Right cardiac atrium (tissue), 5 donors: ENCODE results near the gene DLST. TPM values are rescaled to one million over a fixed set of nuclear protein-coding genes. Genes with fewer than 3 reads are reported as not detected.
"Not testable (repeated sequence)": the region's sequence is repeated elsewhere in the genome, so short reads cannot be mapped to it uniquely, and the experiment has no call there.

Experiments used
- ATAC-seq, 2 donors: fragments of 200-7000 bp; cut with Tn5 transposase; one replicate each; pipeline versions ENCODE4 v1.8.0 to v1.9.1; 2020; ENCODE audit warnings: moderate library complexity in 2 of 2, mild to moderate bottlenecking in 1 of 2
- DNase-seq, 3 donors: peaks; one replicate each; pipeline ENCODE4 v3.0.0-alpha.2; 2020
- H3K27ac ChIP-seq: one replicate; pipeline ENCODE4 v1.5.1; 2013; ENCODE audit warnings: mild to moderate bottlenecking, low read length, control low read depth, moderate library complexity
- H3K27me3 ChIP-seq: one replicate; pipeline ENCODE4 v1.6.1; 2013; ENCODE audit not compliant: control insufficient read depth, insufficient read depth
- H3K4me1 ChIP-seq: one replicate; pipeline ENCODE4 v1.6.1; 2013; ENCODE audit warnings: low read length; ENCODE audit not compliant: control insufficient read depth, insufficient read depth
- H3K4me3 ChIP-seq: one replicate; pipeline ENCODE4 v1.5.1; 2013; ENCODE audit warnings: low read length, control low read depth
- H3K9me3 ChIP-seq: one replicate; pipeline ENCODE4 v1.6.1; 2013; ENCODE audit warnings: low read length; ENCODE audit not compliant: control insufficient read depth
- WGBS: extraction: QIAGEN DNeasy Blood & Tissue Kit; methylation state at CpG from one replicate; pipeline ENCODE4 v1.1.7; 2013; 5-methylcytosine and 5-hydroxymethylcytosine counted together
- intact Hi-C, 4 donors: fragments of 100-400 bp; cut with DNase I; formaldehyde crosslinking; loops; one replicate each; pipeline versions ENCODE4 v1.11.0 to v1.14.0; 2022 to 2023
- polyA plus RNA-seq: library from polyadenylated mRNA; stranded (reverse); fragments of 200-250 nt; gene quantifications from one replicate; pipeline ENCODE4 v1.2.3, GENCODE V29; 2013
- total RNA-seq, 4 donors: library from RNA; stranded (reverse); fragmentation: NEBNext Ultra II Directional; extraction: Animal tissue kit (Norgen Biotek cat#: 25700); gene quantifications; one replicate each; pipeline ENCODE4 v1.2.1, GENCODE V29; 2021
- donor health status: healthy with polysubstance abuse.
- donor health status: DM: no; HTN: yes; CAD: no.
- donor health status: DM: no; HTN: no; CAD: no.
- donor health status: DM: no; HTN: yes; CAD: no; lungs with severe emphysema.
- donor health status: DM: yes; HTN: yes; CAD: no.

DLST gene
- total and polyA plus RNA-seq, 5 donors, result 87.6 to 148 (median 142) TPM

DNA sequence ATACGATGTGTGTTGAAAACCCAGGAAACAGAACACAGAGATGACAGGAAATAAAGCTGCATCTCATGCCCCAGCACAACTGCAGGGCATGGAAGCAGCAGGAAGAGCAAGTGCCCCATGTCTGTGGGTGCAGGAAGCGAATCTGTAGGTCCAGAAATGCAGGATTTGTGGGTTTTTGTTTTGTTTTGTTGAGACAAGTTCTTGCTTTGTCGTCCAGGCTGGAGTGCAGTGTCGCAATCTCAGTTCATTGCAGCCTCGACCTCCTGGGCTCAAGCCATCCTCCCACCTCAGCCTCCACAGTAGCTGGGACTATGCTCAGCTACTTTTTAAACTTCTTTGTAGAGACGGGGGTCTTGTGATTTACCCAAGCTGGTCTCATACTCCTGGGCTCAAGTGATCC lies 47.5 kb downstream of the DLST start:
- 76% methylated on average over 6 of the region's 6 CpGs for WGBS
- ATAC-seq, result no peak

DNA sequence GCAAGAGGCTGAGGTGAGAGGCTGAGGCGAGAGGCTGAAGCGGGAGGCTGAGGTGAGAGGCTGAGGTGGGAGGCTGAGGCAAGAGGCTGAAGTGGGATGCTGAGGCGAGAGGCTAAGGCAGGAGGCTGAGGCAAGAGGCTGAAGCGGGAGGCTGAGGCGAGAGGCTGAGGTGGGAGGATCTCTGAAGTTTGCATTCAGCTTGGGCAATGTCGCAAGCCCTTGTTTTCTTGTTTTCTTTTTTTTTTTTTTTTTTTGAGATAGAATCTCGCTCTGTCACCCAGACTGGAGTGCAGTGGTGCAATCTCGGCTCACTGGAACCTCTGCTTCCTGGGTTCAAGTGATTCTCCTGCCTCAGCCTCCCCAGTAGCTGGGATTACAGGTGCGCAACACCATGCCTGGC lies 50.0 kb downstream of the DLST start:
- H3K9me3 ChIP-seq, ATAC-seq, DNase-seq, intact Hi-C loops, H3K4me3 ChIP-seq, H3K27me3 ChIP-seq, H3K27ac ChIP-seq: not testable (repeated sequence)
- H3K4me1 ChIP-seq, result peaks cover 13% of the 10 kb centered on the region
- WGBS, result 87% methylated on average over 9 of the region's 9 CpGs

More for the DNA sequence above, 47.5 kb downstream of the DLST start:
- intact Hi-C loops, result no loop called here
- Histone ChIP-seq H3K4me3 (no peak overlapping the region), H3K27ac (no peak overlapping the region), H3K4me1 (peaks cover 4% of the 10 kb centered on the region), H3K27me3 (no peaks in the 10 kb centered on the region), H3K9me3 (no peaks in the 10 kb centered on the region)
- no peak for DNase-seq

DNA sequence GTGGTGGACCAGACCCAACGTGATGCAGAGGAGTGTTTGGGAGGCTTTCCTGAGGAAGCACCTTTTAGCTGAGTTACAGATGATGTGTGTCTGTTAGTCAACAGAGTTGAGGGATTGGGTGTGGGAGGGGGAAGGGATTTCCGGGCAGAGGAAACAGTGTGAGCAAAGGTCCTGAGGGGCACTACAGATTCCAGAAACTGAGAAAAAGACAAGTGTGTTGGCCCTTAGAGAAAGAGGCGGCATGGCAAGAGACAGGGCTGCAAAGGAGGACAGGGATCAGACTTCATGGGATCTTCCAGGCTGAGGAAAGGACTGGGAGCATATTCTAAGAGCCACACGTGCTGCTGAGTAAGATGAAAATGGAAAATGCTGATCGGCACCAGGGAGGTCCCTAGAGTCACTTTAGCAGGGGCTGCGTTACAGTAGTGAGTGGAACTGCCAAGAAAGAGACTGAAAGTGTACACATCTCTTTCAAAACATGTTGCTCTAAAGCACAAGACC lies 50.7 kb downstream of the DLST start:
- no peaks in the 10 kb centered on the region for H3K9me3 ChIP-seq
- no peaks in the 10 kb centered on the region for H3K27me3 ChIP-seq
- 19% methylated on average over 6 of the region's 6 CpGs for WGBS
- no peak overlapping the region for H3K27ac ChIP-seq
- DNase-seq (peak in 2 of 3 donors; percentile 45 to 46), ATAC-seq (peak; percentile 71 to 77)
- intact Hi-C loops, result no loop called here
- H3K4me3 ChIP-seq, result no peak overlapping the region
- H3K4me1 ChIP-seq, result peaks cover 13% of the 10 kb centered on the region

DNA sequence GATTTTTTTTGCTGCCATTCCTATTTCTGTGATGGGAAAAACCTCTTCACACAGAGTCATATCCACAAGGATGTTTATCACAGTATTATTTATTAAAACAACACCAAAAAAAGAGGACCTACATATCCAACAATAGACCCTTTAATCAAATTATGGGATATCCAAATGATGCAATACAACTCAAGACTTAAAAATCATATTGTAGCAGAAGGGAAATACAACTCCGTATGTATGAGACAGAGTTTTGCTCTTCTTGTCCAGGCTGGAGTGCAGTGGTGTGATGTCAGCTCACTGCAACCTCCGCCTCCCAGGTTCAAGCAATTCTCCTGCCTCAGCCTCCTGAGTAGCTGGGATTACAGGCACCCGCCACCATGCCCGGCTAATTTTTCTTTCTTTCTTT lies 51.2 kb downstream of the DLST start:
- H3K4me3 ChIP-seq, H3K9me3 ChIP-seq, intact Hi-C loops, ATAC-seq, H3K27ac ChIP-seq, H3K27me3 ChIP-seq, DNase-seq: not testable (repeated sequence)
- 69% methylated on average over 4 of the region's 4 CpGs for WGBS
- peaks cover 13% of the 10 kb centered on the region for H3K4me1 ChIP-seq

DNA sequence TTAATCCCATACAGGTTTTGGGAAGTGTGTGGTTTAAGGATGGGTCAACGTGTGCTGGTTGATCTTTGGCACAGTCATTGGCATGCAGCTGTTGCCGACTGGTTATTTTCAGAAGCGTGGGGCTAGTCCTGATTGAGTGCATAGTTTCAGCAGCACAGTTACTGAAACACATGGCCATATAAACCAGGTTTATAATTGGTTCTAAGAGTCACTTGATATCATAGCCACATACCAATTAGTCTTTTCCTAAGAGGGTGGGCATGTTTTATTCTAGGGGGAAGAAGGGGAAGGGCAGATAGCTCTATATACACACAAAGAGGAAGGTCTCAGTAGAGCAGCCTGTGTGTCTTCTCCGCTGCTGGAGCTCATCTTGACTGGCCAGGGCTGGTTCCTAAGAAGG lies 52.3 kb downstream of the DLST start:
- H3K27me3 ChIP-seq, result no peaks in the 10 kb centered on the region
- DNase-seq, result no peak
- 44% methylated on average over 4 of the region's 4 CpGs for WGBS
- H3K27ac ChIP-seq, result no peak overlapping the region
- intact Hi-C loops, result no loop called here
- ATAC-seq, result peak in 1 of 2 donors; percentile 45
- H3K4me3 ChIP-seq, result no peak overlapping the region
- H3K9me3 ChIP-seq, result no peaks in the 10 kb centered on the region
- peaks cover 15% of the 10 kb centered on the region for H3K4me1 ChIP-seq

DNA sequence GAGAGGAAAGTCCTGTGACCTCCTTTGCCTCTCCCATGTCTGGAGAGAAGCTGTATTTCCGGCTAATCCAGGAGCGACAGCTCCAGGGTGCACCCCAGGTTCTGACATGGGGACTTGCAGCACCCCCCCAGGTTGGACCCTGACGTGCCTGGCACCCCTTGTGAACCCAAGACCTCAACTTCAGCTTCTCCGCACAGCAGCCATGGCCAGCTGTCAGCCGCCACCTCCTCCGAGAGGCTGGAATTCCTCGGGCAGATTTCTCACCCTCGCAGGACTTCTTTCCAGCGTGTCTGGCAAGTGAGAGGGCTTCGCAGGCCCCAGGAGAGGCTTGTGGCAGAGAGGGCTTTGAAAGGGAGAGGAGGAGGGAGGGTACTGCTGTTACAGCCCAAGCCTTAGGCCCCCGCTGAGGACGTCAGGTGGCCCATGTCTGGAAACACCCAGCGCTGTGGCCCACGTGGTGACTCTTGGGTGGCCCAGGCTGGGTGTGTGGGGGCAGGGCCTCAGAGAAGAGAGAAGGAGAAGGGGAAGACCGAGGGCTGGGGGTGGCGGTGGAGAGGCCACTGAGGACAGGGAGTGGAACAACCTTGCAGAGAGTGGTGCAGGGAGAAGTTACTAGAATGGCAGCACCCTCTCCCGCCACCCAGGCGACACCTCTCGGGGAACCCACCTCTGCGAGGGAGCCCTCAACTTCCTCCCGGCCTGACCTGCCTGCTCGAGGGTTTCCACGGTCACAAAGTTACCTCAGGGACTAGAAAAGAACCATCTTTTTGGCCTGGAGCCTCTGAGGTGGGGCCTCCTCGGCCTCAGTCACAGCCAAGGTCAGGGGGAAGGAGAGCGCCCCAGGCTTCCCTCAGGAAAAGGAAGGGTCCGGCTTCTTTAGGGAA lies 53.0 kb downstream of the DLST start:
- intact Hi-C loops, result no loop called here
- H3K4me3 ChIP-seq, result no peak overlapping the region
- ATAC-seq (peak; percentile 50 to 63), DNase-seq (peak; percentile 61 to 87 (median 85))
- 50% methylated on average over 26 of the region's 26 CpGs for WGBS
- no peaks in the 10 kb centered on the region for H3K9me3 ChIP-seq
- no peak overlapping the region for H3K27ac ChIP-seq
- peaks cover 20% of the 10 kb centered on the region for H3K4me1 ChIP-seq
- no peaks in the 10 kb centered on the region for H3K27me3 ChIP-seq

- H3K9me3 ChIP-seq, result no peaks in the 10 kb centered on the region
- H3K4me3 ChIP-seq, result no peak overlapping the region
- WGBS, result 54% methylated on average over 9 of the region's 9 CpGs
- H3K27ac ChIP-seq, result no peak overlapping the region
- ATAC-seq, result peak in 1 of 2 donors; percentile 1
- H3K27me3 ChIP-seq, result no peaks in the 10 kb centered on the region
- intact Hi-C loops, result no loop called here
- peaks cover 22% of the 10 kb centered on the region for H3K4me1 ChIP-seq
- DNase-seq, result peak in 2 of 3 donors; percentile 65 to 69
These were observed 53.6 kb downstream of the DLST start for GRCh38 chr14:74935360-74935680.

DNA sequence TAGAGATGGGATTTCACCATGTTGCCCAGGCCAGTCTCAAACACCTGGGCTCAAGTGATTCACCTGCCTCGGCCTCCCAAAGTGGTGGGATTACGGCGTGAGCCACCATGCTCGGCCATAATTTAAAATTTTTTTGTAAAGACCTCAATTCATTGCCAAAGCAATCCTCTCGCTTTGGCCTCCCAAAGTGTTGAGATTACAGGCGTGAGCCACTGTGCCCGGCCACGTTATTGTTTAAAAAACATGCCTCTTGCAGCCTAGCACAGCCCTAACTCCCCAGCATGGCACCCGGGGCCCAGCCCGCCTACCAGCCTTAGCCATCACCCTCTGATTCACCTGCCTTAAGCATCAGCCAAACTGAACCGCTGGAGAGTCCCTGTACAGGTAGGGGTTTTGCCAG lies 54.4 kb downstream of the DLST start:
- H3K9me3 ChIP-seq, result no peaks in the 10 kb centered on the region
- ATAC-seq (no peak), DNase-seq (peak in 1 of 3 donors; percentile 30)
- H3K4me3 ChIP-seq, result no peak overlapping the region
- WGBS, result 93% methylated on average over 11 of the region's 11 CpGs
- no peaks in the 10 kb centered on the region for H3K27me3 ChIP-seq
- peaks cover 26% of the 10 kb centered on the region for H3K4me1 ChIP-seq
- intact Hi-C loops, result no loop called here
- H3K27ac ChIP-seq, result no peak overlapping the region

- DNase-seq (no peak), ATAC-seq (no peak)
- Histone ChIP-seq H3K4me3 (no peak overlapping the region), H3K27me3 (no peaks in the 10 kb centered on the region), H3K27ac (no peak overlapping the region), H3K4me1 (peaks cover 32% of the 10 kb centered on the region), H3K9me3 (no peaks in the 10 kb centered on the region)
- intact Hi-C loops, result no loop called here
- 93% methylated on average over 8 of the region's 8 CpGs for WGBS
These were observed 55.0 kb downstream of the DLST start for GRCh38 chr14:74936731-74937130.

- DNase-seq (no peak), ATAC-seq (no peak)
- H3K4me3 ChIP-seq, result no peak overlapping the region
- no peak overlapping the region for H3K27ac ChIP-seq
- WGBS, result 97% methylated on average over 2 of the region's 2 CpGs
- H3K4me1 ChIP-seq, result peaks cover 34% of the 10 kb centered on the region
- no peaks in the 10 kb centered on the region for H3K27me3 ChIP-seq
- no peaks in the 10 kb centered on the region for H3K9me3 ChIP-seq
- intact Hi-C loops, result no loop called here
These were observed 55.5 kb downstream of the DLST start for GRCh38 chr14:74937171-74937570.

DNA sequence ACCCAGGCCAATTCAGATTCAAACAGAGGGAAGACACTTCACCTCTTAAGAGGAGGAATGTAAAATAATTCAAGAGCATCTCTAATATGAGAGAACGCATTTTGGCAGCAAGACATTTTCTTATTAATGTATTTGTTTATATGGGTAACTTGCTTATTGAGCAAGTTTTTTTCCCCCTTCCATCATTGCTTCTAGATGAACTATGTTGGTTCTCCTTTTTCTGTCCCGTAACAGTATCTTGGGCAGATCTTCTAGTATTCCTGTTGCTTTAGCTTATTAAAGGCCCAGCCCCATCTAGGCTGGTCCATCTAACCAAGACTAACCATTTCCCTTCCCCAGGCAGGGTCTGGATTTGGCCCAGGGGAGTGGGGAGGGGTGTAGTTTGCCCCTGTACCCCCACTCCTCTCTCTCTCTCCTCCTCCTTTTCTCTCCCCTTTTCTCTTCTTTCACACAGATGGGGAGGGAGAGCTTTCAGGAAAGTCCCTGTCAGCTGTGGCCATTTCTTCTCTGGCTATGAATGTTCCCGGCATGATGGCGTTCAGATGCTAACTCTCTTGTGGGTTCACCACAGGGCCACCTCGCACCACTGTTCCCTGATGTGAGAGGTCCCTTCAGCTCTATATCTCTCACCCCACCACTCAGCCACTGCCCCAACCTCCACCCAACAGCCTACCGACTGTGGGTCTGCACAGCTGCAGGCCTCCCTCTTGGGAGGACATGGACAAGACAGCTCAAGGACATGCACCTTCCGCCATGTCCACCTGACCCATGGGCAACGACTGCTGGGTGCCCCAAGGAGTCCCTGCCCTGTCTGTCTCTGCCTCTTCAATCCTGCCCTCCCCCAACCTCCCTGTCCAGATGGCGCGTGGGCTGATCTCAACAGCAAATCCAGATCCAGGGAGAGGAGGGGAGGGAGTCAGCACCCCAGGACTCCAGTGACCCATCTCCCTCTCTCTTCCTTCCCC lies 57.1 kb downstream of the DLST start:
- Histone ChIP-seq H3K27ac (peak overlapping the region; percentile 69), H3K9me3 (no peaks in the 10 kb centered on the region), H3K27me3 (no peaks in the 10 kb centered on the region), H3K4me3 (no peak overlapping the region), H3K4me1 (peaks cover 36% of the 10 kb centered on the region)
- ATAC-seq (no peak), DNase-seq (peak in 2 of 3 donors; percentile 36 to 43)
- intact Hi-C loops, result no loop called here
- 93% methylated on average over 10 of the region's 10 CpGs for WGBS
